Measurements from ENCODE around the gene RNU11.
"Not testable (repeated sequence)": the region's sequence is repeated elsewhere in the genome, so short reads cannot be mapped to it uniquely, and the experiment has no call there.

The RNU11 gene

DNA sequence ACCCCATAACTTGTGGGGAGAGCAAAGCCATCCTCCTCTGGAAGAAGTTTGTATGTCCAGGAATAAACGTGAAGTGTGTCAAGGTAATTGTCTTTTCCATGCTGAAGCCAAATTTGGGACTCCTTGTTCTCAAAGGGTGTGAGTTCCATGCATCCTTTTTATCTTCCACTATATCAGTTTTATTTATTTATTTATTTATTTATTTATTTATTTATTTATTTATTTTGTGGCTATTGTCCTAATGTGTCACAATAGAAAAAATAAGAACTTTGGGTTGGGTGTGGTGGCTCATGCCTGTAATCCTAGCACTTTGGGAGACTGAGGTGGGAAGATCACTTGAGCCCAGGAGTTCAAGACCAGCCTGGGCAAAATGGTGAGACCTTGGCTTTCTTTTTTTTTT lies 43.2 kb downstream of the RNU11 start:
- not testable (repeated sequence) for H3K4me3 ChIP-seq (ENCODE audit: insufficient read depth, low read depth, low read length); H3K27ac ChIP-seq (ENCODE audit: insufficient read depth, low read depth, low read length, poor library complexity, severe bottlenecking); H3K27me3 ChIP-seq (ENCODE audit: control insufficient read depth, insufficient read depth, low read length, poor library complexity, severe bottlenecking); H3K9me3 ChIP-seq (ENCODE audit: control insufficient read depth, low read length); H3K4me1 ChIP-seq (ENCODE audit: control insufficient read depth, insufficient read depth, low read length)
- 94 to 100% methylated on average over 1 of the region's 1 CpG for WGBS, 2 experiments
- peaks cover 24% of the 10 kb centered on the region for H3K36me3 ChIP-seq (ENCODE audit: control insufficient read depth, insufficient read depth, low read length)

Data from ectodermal cell (in vitro differentiated cells).